Ramos (cell line): ENCODE data around the gene GTF3C5.

Experiments
- in situ Hi-C: fragments of 300-500 bp; cut with MboI; formaldehyde crosslinking; loops from one replicate; pipeline ENCODE4 v1.14.3; 2022; ENCODE audit warnings: low sequenced_read_pairs; ENCODE audit not compliant: unreplicated experiment

GTF3C5 gene

GRCh38 chr9:133103183-133103986 is 72.6 kb downstream of the GTF3C5 start:
- in situ Hi-C loops, result loop anchor here (5.0 kb wide), 1 partner anchor 44 kb away; no protein-coding TSS in a partner anchor

GRCh38 chr9:133103987-133104505 is 73.2 kb downstream of the GTF3C5 start:
- in situ Hi-C loops, result loop anchor here (5.0 kb wide), 1 partner anchor 43 kb away; no protein-coding TSS in a partner anchor

- in situ Hi-C loops, result loop anchor here (5.0 kb wide), 1 partner anchor 42 kb away; no protein-coding TSS in a partner anchor
These were observed 74.1 kb downstream of the GTF3C5 start for GRCh38 chr9:133104718-133105460.

- in situ Hi-C loops, result no loop called here
These were observed 74.6 kb downstream of the GTF3C5 start for GRCh38 chr9:133105461-133105770.

GRCh38 chr9:133106511-133107244 is 75.9 kb downstream of the GTF3C5 start:
- in situ Hi-C loops, result no loop called here

- in situ Hi-C loops, result no loop called here
These were observed 76.5 kb downstream of the GTF3C5 start for GRCh38 chr9:133107245-133107722.
